Adipose tissue (tissue), 3 donors: ENCODE results near the gene ILDR2. TPM values are rescaled to one million over a fixed set of nuclear protein-coding genes. Genes with fewer than 3 reads are reported as not detected.
"Not testable (repeated sequence)": the region's sequence is repeated elsewhere in the genome, so short reads cannot be mapped to it uniquely, and the experiment has no call there.

Source experiments
- H3K27ac ChIP-seq: one replicate; pipeline ENCODE4 v1.5.1; 2013; ENCODE audit warnings: low read depth, low read length
- WGBS, 3 donors: extraction: QIAGEN DNeasy Blood & Tissue Kit; methylation state at CpG; one replicate each; pipeline ENCODE4 v1.1.7; 2013; 5-methylcytosine and 5-hydroxymethylcytosine counted together
- polyA plus RNA-seq, 3 donors: library from polyadenylated mRNA; stranded (reverse); fragments of 200-250 nt; gene quantifications; one replicate each; pipeline ENCODE4 v1.2.3, GENCODE V29; 2013
- donor health status: healthy with polysubstance abuse.
- donor health status: Bipolar disorder and iron deficiency.
- donor health status: healthy.

The ILDR2 gene
- polyA plus RNA-seq, 3 donors: 0.09 to 0.11 (median 0.10) TPM

DNA sequence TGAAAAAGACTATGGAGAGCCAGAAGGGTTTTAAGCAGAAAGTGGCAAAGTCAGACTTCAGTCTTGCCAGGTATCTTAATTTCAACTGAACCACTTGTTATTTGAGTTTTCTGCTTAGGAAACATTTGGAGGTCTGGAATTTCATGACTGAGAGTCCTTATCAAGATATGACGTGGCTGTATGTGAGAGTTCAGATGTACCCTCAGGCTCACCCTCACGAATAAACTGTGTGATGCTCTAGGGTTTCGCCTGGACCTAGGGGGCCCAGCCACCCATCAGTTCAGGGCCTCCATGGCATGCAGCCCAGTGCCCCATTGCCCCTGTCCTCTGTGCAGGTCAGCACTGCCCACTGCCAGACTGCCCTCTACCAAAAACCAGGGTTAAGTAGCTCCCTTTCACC is 68.7 kb downstream of the ILDR2 start:
- WGBS, 3 donors: 80 to 88% (median 84%) methylated on average over 3 of the region's 3 CpGs
- no peak overlapping the region for H3K27ac ChIP-seq

DNA sequence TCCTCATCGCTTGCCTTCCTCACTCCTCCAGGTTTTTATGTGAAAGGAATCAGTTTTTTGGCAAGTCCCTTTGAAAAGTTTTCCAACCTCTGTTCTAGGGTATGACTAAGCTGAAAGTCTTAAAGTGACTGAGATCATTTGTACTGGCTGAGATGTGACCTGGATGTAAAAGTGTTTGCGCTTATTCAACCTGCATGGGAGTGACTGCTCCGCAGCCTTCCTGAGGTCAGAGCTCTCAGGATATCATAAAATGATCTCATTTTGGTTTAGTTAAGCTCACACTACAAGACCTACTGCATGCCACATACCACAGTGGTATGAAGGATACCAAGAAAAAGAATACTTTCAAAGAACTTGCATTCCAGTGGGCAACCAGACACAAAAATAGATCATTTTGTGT is 69.4 kb downstream of the ILDR2 start:
- WGBS, 3 donors: 59 to 85% (median 72%) methylated on average over 3 of the region's 3 CpGs
- H3K27ac ChIP-seq: no peak overlapping the region

GRCh38 chr1:166905136-166905535 is 70.2 kb downstream of the ILDR2 start:
- no peak overlapping the region for H3K27ac ChIP-seq

DNA sequence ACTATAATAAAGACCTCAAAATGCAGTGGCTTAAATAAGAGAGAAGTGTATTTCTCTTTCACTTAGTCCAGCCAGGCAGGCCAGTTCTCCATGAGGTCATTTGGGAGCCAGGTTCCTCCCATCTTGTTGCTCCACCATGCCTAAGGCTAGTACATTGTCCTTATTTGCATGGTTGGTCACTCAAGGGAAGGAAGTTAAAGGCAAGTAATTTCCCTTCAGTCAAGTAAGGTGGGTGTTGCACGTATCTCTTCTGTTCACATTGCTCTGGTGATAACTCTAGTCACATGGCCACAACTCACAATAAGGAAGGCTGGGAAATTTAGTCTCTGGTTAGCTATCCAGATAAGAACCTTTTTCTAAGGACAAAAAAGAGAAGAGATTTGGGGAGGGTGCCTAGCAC is 72.1 kb downstream of the ILDR2 start:
- no peak overlapping the region for H3K27ac ChIP-seq
- 34 to 48% (median 48%) methylated on average over 1 of the region's 1 CpG for WGBS, 3 donors

More at GRCh38 chr1:166905136-166905535, 70.2 kb downstream of the ILDR2 start:
- WGBS, 3 donors: 38 to 57% (median 52%) methylated on average over 2 of the region's 2 CpGs

- H3K27ac ChIP-seq: no peak overlapping the region
- whole genome bisulfite sequencing, 3 donors: 44 to 79% (median 77%) methylated on average over 1 of the region's 1 CpG
These were observed 73.1 kb downstream of the ILDR2 start for GRCh38 chr1:166902279-166902678.

GRCh38 chr1:166900987-166901386 is 74.4 kb downstream of the ILDR2 start:
- 19 to 33% (median 29%) methylated on average over 4 of the region's 4 CpGs for WGBS, 3 donors
- H3K27ac ChIP-seq: no peak overlapping the region

DNA sequence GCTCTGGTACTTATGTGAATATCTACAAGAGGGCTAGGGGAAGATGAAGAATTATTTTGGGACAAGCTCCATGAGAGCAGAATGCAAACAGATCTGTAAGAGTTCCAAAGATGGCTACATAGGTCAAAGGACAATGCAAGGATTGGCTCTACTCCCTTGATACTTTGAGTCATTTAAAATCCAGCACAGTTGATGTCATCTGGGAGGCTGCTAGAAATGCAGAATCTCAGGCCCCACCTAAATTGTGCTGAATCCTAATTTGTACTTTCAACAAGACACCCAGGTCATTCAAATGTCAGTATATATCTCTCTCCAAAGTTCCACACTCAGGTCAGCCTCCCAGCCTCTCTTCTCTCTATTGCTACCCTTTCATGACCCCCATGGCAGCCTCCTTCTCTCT is 75.6 kb downstream of the ILDR2 start:
- H3K27ac ChIP-seq: no peak overlapping the region

- WGBS, 3 donors: 52 to 82% (median 76%) methylated on average over 4 of the region's 4 CpGs
- no peak overlapping the region for H3K27ac ChIP-seq
These were observed 79.6 kb downstream of the ILDR2 start for GRCh38 chr1:166895766-166896165.

- H3K27ac ChIP-seq: no peak overlapping the region
These were observed 85.6 kb downstream of the ILDR2 start for GRCh38 chr1:166889776-166890175.

- WGBS, 3 donors: 79 to 86% (median 86%) methylated on average over 4 of the region's 4 CpGs
- no peak overlapping the region for H3K27ac ChIP-seq
These were observed 86.8 kb downstream of the ILDR2 start for GRCh38 chr1:166888373-166889111.

- 84 to 91% (median 86%) methylated on average over 3 of the region's 3 CpGs for WGBS, 3 donors
- no peak overlapping the region for H3K27ac ChIP-seq
These were observed 90.4 kb downstream of the ILDR2 start for GRCh38 chr1:166884971-166885370.

DNA sequence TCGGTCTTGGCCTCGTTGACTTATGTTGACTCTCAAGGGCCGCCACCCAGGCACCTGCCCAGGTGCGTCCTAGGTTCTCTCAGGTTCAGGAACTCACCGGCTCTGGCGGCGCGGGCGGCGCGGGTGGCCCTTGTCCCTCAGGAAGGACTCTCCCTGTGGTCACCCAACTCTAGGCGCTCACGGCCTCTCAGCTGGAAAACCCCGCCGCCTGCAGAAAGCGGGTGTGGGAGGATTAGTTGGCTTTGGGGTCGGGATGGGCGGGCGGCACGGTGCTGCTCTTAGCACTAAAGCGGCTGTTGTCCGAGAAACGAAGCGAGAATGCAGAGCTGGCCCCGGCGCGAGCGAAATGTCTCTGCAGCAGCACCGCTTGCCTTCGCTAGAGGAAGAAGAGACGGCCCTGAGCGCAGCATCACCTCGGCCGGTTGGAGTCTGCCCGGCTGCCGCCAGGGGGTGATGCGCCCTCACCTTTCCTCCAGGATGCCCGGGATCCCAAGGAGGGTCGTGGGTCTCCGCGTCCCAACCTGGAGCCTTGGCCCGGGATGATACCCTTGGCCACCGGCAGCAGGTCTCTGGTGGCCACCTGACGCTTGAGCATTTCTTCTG is 91.2 kb downstream of the ILDR2 start:
- no peak overlapping the region for H3K27ac ChIP-seq
- WGBS, 3 donors: 11 to 16% (median 14%) methylated on average over 43 to 44 of the region's 44 CpGs

DNA sequence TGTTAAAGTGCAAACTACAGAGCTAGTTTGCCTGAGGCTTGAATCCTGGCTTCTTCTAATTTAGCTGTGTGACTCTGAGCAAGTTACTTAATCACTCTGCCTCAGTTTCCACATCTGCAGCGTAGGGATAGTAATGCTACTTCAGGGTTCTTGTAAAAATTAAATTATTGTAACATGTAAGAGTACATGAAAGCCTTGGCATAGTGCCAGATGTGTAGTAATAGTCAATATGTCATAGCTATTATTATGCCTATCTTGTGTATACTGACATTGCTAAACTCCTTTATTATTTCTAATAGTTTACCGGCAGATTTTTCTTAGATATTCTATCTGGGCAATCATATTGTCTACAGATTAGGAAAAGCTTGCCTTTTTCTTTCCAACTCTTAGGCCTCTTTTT is 92.4 kb downstream of the ILDR2 start:
- no peak overlapping the region for H3K27ac ChIP-seq
- 44 to 93% (median 62%) methylated on average over 2 of the region's 2 CpGs for WGBS, 3 donors

DNA sequence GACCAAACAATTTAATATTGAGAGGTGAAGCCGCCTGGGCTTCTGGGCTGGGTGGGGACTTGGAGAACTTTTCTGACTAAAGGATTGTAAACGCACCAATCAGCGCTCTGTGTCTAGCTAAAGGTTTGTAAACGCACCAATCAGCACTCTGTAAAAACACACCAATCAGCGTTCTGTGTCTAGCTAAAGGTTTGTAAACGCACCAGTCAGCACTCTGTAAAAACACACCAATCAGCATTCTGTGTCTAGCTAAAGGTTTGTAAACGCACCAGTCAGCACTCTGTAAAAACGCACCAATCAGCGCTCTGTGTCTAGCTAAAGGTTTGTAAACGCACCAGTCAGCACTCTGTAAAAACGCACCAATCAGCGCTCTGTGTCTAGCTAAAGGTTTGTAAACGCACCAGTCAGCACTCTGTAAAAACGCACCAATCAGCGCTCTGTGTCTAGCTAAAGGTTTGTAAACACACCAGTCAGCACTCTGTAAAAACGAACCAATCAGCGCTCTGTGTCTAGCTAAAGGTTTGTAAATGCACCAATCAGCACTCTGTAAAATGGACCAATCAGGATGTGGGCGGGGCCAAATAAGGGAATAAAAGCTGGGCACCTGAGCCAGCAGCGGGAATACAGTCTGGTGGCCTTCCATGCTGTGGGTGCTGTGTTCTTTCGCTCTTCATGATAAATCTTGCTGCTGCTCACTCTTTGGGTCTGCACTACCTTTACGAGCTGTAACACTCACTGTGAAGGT is 97.0 kb downstream of the ILDR2 start:
- not testable (repeated sequence) for H3K27ac ChIP-seq
- 95 to 96% (median 96%) methylated on average over 15 to 16 of the region's 21 CpGs for WGBS, 3 donors

- no peak overlapping the region for H3K27ac ChIP-seq
These were observed 98.9 kb downstream of the ILDR2 start for GRCh38 chr1:166876540-166876838.

DNA sequence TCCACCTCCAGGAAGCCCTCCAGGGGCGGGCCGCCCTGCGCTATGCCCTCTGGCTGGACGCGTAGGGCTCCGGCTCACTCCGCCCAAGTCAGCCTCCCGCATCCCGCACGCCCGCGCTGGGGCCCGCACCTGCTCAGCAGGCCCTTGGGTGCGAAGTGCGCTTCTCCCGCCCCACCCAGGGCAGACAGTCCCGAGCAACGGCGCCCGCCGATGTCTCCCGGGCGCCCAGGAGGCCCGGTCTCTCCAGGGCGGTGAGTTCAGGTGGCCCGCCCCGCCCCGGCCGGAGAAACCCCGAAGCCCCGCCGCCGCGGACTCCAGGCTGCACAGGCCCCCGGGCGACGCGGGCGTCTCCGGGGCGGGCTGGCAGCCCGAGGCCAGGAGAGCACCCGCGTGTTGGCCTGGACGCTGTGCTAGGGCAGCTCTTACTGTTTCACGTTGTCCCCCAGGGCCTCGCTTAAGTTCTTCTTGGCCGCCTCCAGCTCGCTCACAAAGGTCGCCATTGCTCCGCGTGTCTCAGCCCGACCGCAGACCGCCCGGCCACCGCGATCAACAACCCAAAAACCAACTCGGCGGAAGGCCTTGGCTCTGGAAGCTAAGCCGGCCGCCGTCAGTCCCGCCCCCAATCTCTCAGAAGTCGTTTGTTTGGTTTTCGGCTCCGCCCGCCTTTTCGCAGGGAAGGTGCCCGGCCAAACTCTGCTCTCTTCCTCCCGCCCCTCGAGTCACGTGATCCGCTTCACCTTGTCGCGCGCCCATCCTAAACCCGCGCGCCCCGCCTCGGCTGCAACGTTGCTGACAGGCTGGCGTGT is 99.4 kb downstream of the ILDR2 start, which contains the start of gene TADA1:
TSS of gene TADA1 (minus strand) at position 531 of the 806 bp plus-strand sequence. CDS start at position 500, 31 bp downstream.
- WGBS, 3 donors: 0% methylated on average over 83 to 84 of the region's 84 CpGs
- H3K27ac ChIP-seq: no peak within 1 kb of the TSS

More at GRCh38 chr1:166876540-166876838, 98.9 kb downstream of the ILDR2 start:
- WGBS, 3 donors: 0 to 2% (median 1%) methylated on average over 7 of the region's 7 CpGs

DNA sequence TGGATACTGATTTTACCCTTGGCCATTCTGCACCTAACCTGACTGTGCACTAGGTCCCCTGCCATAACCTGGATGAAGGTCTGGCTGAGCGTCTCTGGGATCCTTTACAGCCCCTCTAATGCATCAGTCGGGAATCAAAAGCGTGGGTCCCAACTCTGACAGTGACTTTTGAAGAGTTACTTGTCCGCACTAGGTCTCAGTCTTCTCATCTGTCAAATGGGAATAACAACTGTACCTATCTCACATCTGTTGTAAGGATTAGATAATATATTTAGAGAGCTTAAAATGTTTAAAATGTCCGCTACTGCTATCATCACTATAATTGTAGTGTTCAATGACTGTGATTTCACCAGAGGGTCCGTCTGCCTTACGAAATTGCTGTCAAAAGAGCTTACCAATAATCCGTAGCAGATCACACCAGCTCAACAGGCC is 100.0 kb downstream of the ILDR2 start:
- 31 to 44% (median 38%) methylated on average over 8 of the region's 8 CpGs for WGBS, 3 donors
- H3K27ac ChIP-seq: no peak overlapping the region

GRCh38 chr1:166874464-166874863 is 100.9 kb downstream of the ILDR2 start:
- 84 to 97% (median 97%) methylated on average over 8 of the region's 8 CpGs for WGBS, 3 donors
- H3K27ac ChIP-seq: no peak overlapping the region

GRCh38 chr1:166870584-166870983 is 104.8 kb downstream of the ILDR2 start:
- 84 to 98% (median 96%) methylated on average over 4 of the region's 4 CpGs for WGBS, 3 donors
- no peak overlapping the region for H3K27ac ChIP-seq
